C4-2B (cell line): Measurements from ENCODE around the gene NKX1-1.

Source experiments
- H3K27ac ChIP-seq: fragments of 450-650 bp; 2 replicates; pipeline ENCODE4 v1.5.1; 2017
- CTCF ChIP-seq: fragments of 450-650 bp; conservative IDR thresholded peaks from 2 replicates; pipeline ENCODE4 v1.5.1; 2017; ENCODE audit warnings: mild to moderate bottlenecking
- ZFX ChIP-seq: fragments of 450-650 bp; IDR thresholded peaks from 2 replicates; pipeline ENCODE4 v1.6.1; 2017

NKX1-1 gene

DNA sequence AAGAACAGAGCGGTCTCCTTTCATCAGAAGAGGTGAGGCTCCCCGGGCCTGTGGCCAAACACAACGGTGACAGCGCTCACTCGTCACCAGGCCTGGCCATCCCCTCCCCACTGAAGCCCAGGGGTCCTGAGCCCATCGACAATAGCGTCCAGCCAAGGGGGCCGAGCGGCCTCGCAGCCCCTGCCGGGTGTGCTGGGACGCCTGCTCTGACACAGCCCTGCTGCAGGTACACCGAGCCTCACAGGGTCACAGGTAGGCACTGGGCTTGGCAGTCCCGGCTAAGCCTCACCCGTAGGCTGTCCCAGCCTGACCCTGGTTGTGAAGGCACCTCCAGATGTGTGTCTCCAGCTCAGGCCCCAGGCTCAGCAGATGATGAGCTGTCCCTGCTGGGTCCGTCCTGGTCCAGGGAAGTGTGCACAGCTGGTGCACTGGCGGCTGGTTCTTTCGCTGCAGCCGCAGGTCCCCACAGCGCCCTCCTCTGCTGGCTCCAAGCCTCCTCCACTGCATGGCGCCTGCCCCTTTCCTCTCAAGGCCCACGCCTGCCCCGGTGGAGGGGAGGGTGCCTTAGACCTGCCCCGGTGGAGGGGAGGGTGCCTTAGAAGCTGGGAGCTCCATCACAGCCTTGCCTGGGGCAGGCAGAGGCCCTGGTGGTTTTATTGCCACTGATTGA, 37.7 kb downstream of the NKX1-1 start:
- TF ChIP-seq ZFX (no peak), CTCF (no peak)
- H3K27ac ChIP-seq: no peak overlapping the region

DNA sequence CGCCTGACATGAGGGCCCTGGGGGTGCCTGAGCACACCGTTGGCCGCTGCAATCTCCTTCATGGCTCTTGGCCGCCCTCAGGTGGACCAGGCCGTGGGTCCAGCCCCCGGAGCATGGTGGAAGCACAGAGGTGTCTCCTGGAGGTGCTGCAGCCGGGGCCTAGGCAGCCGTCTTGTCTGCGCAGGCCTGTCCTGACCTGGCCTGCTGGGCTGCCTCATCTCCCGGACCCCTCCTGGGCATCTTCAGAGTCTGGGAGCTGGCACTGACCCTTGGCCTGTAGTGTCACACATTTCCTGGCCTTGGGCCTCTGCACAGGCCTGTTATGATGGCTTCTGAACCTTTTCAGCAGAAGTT, 38.3 kb downstream of the NKX1-1 start:
- TF ChIP-seq CTCF (no peak), ZFX (no peak)
- H3K27ac ChIP-seq: no peak overlapping the region

DNA sequence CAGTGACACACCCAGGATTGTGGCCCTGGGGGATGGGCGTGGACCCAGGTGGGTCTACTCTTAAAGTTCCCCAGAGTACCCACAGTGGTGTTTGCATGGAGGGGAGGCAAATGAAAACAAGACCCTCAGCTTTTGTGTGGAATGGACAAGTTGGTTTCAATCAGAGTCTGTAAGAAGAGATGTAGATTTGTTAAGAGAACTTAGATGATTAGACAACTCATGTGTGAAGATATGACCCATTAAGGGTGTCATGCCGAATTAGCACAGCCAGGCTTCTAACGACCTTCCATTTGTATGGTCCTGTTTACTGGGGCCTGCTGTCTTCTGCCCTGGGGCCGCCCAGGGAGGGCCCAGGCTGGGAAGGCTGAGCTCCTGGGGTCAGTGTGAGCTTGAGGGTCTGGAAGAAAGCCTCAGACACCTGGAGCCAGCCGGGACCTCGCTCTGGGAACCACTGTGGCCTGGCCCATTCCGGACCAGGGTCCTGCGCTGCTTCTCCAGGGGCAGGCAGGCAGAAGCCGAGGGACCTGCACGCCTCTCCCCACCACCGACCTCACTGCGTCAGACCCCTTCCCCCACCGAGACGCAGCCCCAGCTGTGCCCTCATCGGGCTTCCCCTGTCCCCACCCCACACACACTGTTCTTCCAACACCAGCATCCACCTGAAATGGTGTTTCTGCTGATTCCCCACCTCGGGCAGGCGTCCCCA, 38.9 kb downstream of the NKX1-1 start:
- TF ChIP-seq ZFX (no peak), CTCF (no peak)
- no peak overlapping the region for H3K27ac ChIP-seq

DNA sequence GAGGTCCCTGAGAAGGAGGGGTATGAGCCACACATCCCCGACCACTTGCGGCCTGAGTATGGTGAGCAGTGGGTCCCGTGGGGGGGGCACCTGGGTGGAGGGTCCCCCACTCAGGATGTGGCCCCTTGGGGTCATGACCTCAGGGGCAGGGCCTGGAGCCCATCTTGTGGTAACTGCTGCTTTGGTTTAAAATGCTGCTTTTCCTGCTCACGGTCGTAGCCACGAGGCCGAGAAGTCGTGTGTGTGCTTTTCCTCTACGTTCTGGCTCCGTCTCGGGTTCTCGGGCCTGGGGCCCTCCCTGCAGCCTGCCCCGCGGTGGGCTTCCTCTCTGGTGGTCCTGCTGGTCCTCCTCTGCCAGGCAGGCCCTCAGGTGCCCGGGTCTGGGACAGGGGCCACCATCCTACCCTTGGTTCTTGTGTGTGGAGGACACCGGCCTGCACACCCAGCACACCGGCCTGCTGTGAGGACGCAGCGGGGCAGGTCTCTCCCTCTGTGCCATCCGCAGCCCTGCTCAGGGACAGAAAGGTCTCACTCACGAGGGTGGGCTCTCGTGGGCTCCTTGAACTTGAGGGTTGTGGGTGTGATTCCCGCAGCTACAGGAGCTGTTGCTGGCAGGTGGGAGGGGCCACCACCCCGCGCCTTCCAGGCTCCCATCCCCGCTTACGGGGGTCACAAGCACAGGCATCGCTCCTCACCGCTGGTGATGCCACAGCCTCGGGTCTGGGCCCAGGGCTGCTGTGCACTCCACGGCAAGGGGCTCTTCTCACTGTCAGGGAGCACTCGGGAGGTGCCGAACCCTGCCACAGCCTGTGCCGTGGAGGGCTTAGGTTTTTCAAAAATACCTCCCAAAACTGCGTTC, 39.6 kb downstream of the NKX1-1 start:
- TF ChIP-seq CTCF (no peak), ZFX (no peak)

DNA sequence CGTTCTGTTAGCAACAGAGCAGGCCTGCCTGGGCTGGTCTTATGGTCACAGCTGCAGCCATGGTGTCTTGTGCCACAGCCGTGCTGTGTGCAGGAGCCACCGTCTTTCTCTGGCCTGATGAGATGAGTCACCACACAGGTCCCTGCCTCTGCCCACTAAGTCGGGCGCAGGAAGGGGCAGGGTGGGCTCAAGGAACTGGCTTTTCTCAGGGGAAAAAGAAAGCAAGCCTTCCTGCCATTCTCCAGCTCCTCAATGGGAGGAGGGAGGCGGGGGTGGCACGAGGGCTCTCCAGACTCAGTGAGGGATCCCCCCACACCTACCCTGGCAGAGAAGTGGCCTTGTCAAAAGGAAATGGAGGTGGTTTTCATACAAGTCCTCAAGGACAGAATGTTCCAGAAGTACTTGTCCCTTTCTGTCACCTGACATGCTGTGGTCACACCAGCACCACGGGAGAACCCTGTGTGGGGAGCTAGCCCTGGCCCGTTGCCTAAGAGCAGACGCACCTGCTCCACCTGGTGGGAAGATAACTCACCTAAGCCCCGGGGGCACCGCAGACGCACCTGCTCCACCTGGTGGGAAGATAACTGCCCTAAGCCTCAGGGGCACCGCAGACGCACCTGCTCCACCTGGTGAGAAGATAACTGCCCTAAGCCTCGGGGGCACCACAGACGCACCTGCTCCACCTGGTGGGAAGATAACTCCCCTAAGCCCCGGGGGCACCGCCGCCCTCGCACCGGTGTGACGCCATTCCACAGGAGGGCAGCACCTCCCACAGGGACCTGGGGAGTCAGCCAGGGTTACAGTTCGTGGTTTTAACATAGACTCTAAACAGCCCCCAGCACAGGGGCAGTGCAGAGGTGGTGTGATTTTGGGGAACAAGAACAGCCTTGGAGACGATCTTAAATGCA, 40.7 kb downstream of the NKX1-1 start:
- no peak; the same call in 1 of the 2 replicates for TF ChIP-seq CTCF
- TF ChIP-seq ZFX: no peak
- H3K27ac ChIP-seq: no peak overlapping the region

More for the DNA sequence above, 39.6 kb downstream of the NKX1-1 start:
- H3K27ac ChIP-seq: no peak overlapping the region

DNA sequence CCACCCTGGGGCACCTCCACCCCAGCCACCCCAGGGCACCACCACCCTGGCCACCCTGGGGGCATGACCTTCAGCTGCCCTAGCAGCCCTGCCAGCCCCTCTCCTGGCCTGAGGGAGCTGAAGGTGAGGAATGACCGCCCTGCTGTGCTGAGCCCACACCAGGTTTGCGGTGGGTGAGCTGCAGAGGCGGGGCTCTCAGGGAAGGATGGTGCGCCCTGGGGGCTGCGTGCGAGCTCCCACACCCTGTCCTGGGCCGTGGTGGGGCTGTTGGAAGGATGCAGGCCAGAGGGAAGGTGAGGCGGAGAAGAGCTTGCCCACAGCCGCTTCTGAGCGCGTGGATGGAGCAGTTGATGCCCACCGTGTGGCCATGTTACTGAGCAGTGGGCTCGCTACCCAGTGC, 41.5 kb downstream of the NKX1-1 start:
- no peak overlapping the region for H3K27ac ChIP-seq

More for the DNA sequence above, 41.5 kb downstream of the NKX1-1 start:
- TF ChIP-seq ZFX: no peak
- no peak for TF ChIP-seq CTCF
